ENCODE data around the gene AGBL2. TPM values are rescaled to one million over a fixed set of nuclear protein-coding genes. Genes with fewer than 3 reads are reported as not detected.
A peak's percentile ranks its signal among the peaks of the same experiment; 100 is the strongest.
"Not testable (repeated sequence)": the region's sequence is repeated elsewhere in the genome, so short reads cannot be mapped to it uniquely, and the experiment has no call there.

AGBL2 gene
- polyA plus RNA-seq (ENCODE audit: insufficient read length in 10 of 10), result 1 to 10 TPM in 4 of 10 donors, under 1 TPM in 6; 0.16 to 1.6 (median 0.78) TPM
- long read RNA-seq, donor 1, result 0 reads
- long read RNA-seq, donor 2, result 0 reads
- long read RNA-seq, donor 3, result 0 reads
- long read RNA-seq, donor 4, result 0 reads
- long read RNA-seq, donor 5, result 0 reads
- long read RNA-seq, donor 6, result 0 reads
- long read RNA-seq, donor 7, result 0 reads
- long read RNA-seq, donor 8, result 0 reads
- long read RNA-seq, donor 9, result 0 reads

- DNase-seq, result peak; percentile 54 to 89 (median 76)
Measured at GRCh38 chr11:47715082-47715669, at the start of gene AGBL2. AGBL2 (minus strand) TSS chr11:47715369; CDS start chr11:47714650, 719 bp downstream.

- DNase-seq, result not testable (repeated sequence)
Measured at GRCh38 chr11:47759291-47759690, 44.1 kb upstream of the AGBL2 start.

- DNase-seq, result no peak
Measured at GRCh38 chr11:47756208-47756607, 41.0 kb upstream of the AGBL2 start.

- no peak for DNase-seq
Measured at GRCh38 chr11:47750725-47751124, 35.6 kb upstream of the AGBL2 start.

- not testable (repeated sequence) for DNase-seq
Measured at GRCh38 chr11:47742494-47742893, 27.3 kb upstream of the AGBL2 start.

- not testable (repeated sequence) for DNase-seq
Measured at GRCh38 chr11:47737817-47738216, 22.6 kb upstream of the AGBL2 start.

- DNase-seq, result no peak
Measured at GRCh38 chr11:47732271-47732670, 17.1 kb upstream of the AGBL2 start.

- DNase-seq, result no peak
Measured at GRCh38 chr11:47731475-47731874, 16.3 kb upstream of the AGBL2 start.

- DNase-seq, result no peak
Measured at GRCh38 chr11:47726878-47727514, 11.8 kb upstream of the AGBL2 start.

- DNase-seq, result no peak
Measured at GRCh38 chr11:47726118-47726442, 10.9 kb upstream of the AGBL2 start.

- no peak for DNase-seq
Measured at GRCh38 chr11:47725442-47726117, 10.4 kb upstream of the AGBL2 start.

- DNase-seq, result no peak
Measured at GRCh38 chr11:47724041-47724729, 9.0 kb upstream of the AGBL2 start.

- DNase-seq, result no peak
Measured at GRCh38 chr11:47723041-47723440, 7.9 kb upstream of the AGBL2 start.

- DNase-seq, result no peak
Measured at GRCh38 chr11:47720651-47721050, 5.5 kb upstream of the AGBL2 start.

GRCh38 chr11:47716692-47717091, 1.5 kb upstream of the AGBL2 start:
- DNase-seq, result no peak

- DNase-seq, result peak in 2 of 3 donors; percentile 2 to 14
Measured at GRCh38 chr11:47714554-47715081, 551 bp downstream of the AGBL2 start.

GRCh38 chr11:47711816-47712215, 3.4 kb downstream of the AGBL2 start:
- no peak for DNase-seq

GRCh38 chr11:47711225-47711624, 3.9 kb downstream of the AGBL2 start:
- no peak for DNase-seq

GRCh38 chr11:47707275-47707786, 7.8 kb downstream of the AGBL2 start:
- DNase-seq, result not testable (repeated sequence)

GRCh38 chr11:47705721-47706120, 9.4 kb downstream of the AGBL2 start:
- DNase-seq, result no peak

- no peak for DNase-seq
Measured at GRCh38 chr11:47691979-47692378, 23.2 kb downstream of the AGBL2 start.

GRCh38 chr11:47689480-47689879, 25.7 kb downstream of the AGBL2 start:
- DNase-seq, result no peak
